ENCODE data around the gene TVP23A. TPM values are rescaled to one million over a fixed set of nuclear protein-coding genes. Genes with fewer than 3 reads are reported as not detected.

TVP23A gene
- total RNA-seq, 1 donor, result not detected

- H3K9me3 ChIP-seq (ENCODE audit: low read depth, low read length), result no peaks in the 10 kb centered on the region
- H3K27ac ChIP-seq (ENCODE audit: low read depth, low read length), result no peak overlapping the region
- peaks cover 3% of the 10 kb centered on the region for H4K20me1 ChIP-seq (ENCODE audit: insufficient read depth, low read length)
- H3K4me2 ChIP-seq (ENCODE audit: insufficient read depth, low read length), result no peak overlapping the region
- H3K36me3 ChIP-seq (ENCODE audit: insufficient read depth, low read length), result peaks cover 37% of the 10 kb centered on the region
- H3K27me3 ChIP-seq (ENCODE audit: insufficient read depth, low read length), result no peaks in the 10 kb centered on the region
- H3K4me1 ChIP-seq (ENCODE audit: insufficient read depth, low read length), result no peaks in the 10 kb centered on the region
- H3K79me2 ChIP-seq (ENCODE audit: insufficient read depth, low read length), result no peaks in the 10 kb centered on the region
- DNase-seq (ENCODE audit: insufficient read length, low spot score, missing footprints), result no peak
- no peak overlapping the region for H3K4me3 ChIP-seq (ENCODE audit: insufficient read depth, low read length)
- no peak for TF ChIP-seq CTCF (IDR thresholded peaks at IDR 0.05; ENCODE audit: extremely low read depth, low read depth, low read length)
- no peak overlapping the region for H2AFZ ChIP-seq (ENCODE audit: low read length)
Observed at GRCh38 chr16:10762336-10763016, 56.1 kb downstream of the TVP23A start.

- Histone ChIP-seq H3K27ac (ENCODE audit: low read depth, low read length) (no peak overlapping the region), H3K4me1 (ENCODE audit: insufficient read depth, low read length) (peaks cover 6% of the 10 kb centered on the region), H3K79me2 (ENCODE audit: insufficient read depth, low read length) (no peaks in the 10 kb centered on the region), H4K20me1 (ENCODE audit: insufficient read depth, low read length) (peaks cover 3% of the 10 kb centered on the region), H3K36me3 (ENCODE audit: insufficient read depth, low read length) (peaks cover 37% of the 10 kb centered on the region), H3K4me2 (ENCODE audit: insufficient read depth, low read length) (no peak overlapping the region), H3K27me3 (ENCODE audit: insufficient read depth, low read length) (no peaks in the 10 kb centered on the region), H3K9me3 (ENCODE audit: low read depth, low read length) (no peaks in the 10 kb centered on the region), H3K4me3 (ENCODE audit: insufficient read depth, low read length) (no peak overlapping the region), H2AFZ (ENCODE audit: low read length) (no peak overlapping the region)
- TF ChIP-seq CTCF (IDR thresholded peaks at IDR 0.05; ENCODE audit: extremely low read depth, low read depth, low read length), result no peak
- DNase-seq (ENCODE audit: insufficient read length, low spot score, missing footprints), result no peak
Observed at GRCh38 chr16:10761373-10761772, 57.2 kb downstream of the TVP23A start.

DNA sequence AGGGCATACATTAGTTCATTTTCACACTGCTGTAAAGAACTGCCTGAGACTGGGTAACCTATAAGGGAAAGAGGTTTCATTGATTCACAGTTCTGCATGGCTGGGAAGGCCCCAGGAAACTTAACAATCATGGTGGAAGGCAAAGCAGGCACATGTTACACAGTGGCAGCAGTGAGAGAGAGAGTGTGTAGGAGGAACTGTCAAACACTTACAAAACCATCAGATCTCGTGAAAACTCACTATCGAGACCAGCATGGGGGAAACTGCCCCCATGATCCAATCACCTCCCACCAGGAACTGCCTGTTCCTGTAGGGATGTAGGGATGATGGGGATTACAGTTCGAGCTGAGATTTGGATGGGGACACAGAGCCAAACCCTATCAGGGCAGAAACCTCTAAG is 57.7 kb downstream of the TVP23A start:
- Histone ChIP-seq H3K36me3 (ENCODE audit: insufficient read depth, low read length) (peaks cover 37% of the 10 kb centered on the region), H3K27me3 (ENCODE audit: insufficient read depth, low read length) (no peaks in the 10 kb centered on the region), H2AFZ (ENCODE audit: low read length) (no peak overlapping the region), H3K4me2 (ENCODE audit: insufficient read depth, low read length) (no peak overlapping the region), H3K9me3 (ENCODE audit: low read depth, low read length) (no peaks in the 10 kb centered on the region), H3K79me2 (ENCODE audit: insufficient read depth, low read length) (no peaks in the 10 kb centered on the region), H3K4me3 (ENCODE audit: insufficient read depth, low read length) (no peak overlapping the region), H4K20me1 (ENCODE audit: insufficient read depth, low read length) (peaks cover 3% of the 10 kb centered on the region), H3K4me1 (ENCODE audit: insufficient read depth, low read length) (peaks cover 8% of the 10 kb centered on the region), H3K27ac (ENCODE audit: low read depth, low read length) (no peak overlapping the region)
- no peak for TF ChIP-seq CTCF (IDR thresholded peaks at IDR 0.05; ENCODE audit: extremely low read depth, low read depth, low read length)
- no peak for DNase-seq (ENCODE audit: insufficient read length, low spot score, missing footprints)

GRCh38 chr16:10756574-10756973 is 62.0 kb downstream of the TVP23A start:
- H3K9me3 ChIP-seq (ENCODE audit: low read depth, low read length), result no peaks in the 10 kb centered on the region
- H3K4me1 ChIP-seq (ENCODE audit: insufficient read depth, low read length), result peaks cover 17% of the 10 kb centered on the region
- H3K4me3 ChIP-seq (ENCODE audit: insufficient read depth, low read length), result no peak overlapping the region
- no peak overlapping the region for H2AFZ ChIP-seq (ENCODE audit: low read length)
- DNase-seq (ENCODE audit: insufficient read length, low spot score, missing footprints), result no peak
- H3K79me2 ChIP-seq (ENCODE audit: insufficient read depth, low read length), result no peaks in the 10 kb centered on the region
- no peaks in the 10 kb centered on the region for H3K27me3 ChIP-seq (ENCODE audit: insufficient read depth, low read length)
- no peaks in the 10 kb centered on the region for H4K20me1 ChIP-seq (ENCODE audit: insufficient read depth, low read length)
- H3K27ac ChIP-seq (ENCODE audit: low read depth, low read length), result no peak overlapping the region
- H3K36me3 ChIP-seq (ENCODE audit: insufficient read depth, low read length), result peaks cover 31% of the 10 kb centered on the region
- H3K4me2 ChIP-seq (ENCODE audit: insufficient read depth, low read length), result no peak overlapping the region
- TF ChIP-seq CTCF (IDR thresholded peaks at IDR 0.05; ENCODE audit: extremely low read depth, low read depth, low read length), result no peak

Measured in osteoblast (primary cell).